IPS-20b (cell line): ENCODE results near the gene CACHD1.

Source experiments
- H3K27ac ChIP-seq: one replicate; pipeline ENCODE4 v1.5.1; 2013; ENCODE audit warnings: low read length
- H3K27me3 ChIP-seq: 2 replicates; pipeline ENCODE4 v1.6.1; 2013; ENCODE audit warnings: mild to moderate bottlenecking, low read length, inconsistent platforms; ENCODE audit not compliant: insufficient read depth
- H3K36me3 ChIP-seq: 2 replicates; pipeline ENCODE4 v1.6.1; 2013; ENCODE audit warnings: low read depth, mild to moderate bottlenecking, inconsistent platforms, low read length, moderate library complexity; ENCODE audit not compliant: insufficient read depth
- H3K4me1 ChIP-seq: 2 replicates; pipeline ENCODE4 v1.6.1; 2013; ENCODE audit warnings: mild to moderate bottlenecking, control low read depth, inconsistent platforms, low read length, moderate library complexity; ENCODE audit not compliant: insufficient read depth
- H3K4me3 ChIP-seq: 2 replicates; pipeline ENCODE4 v1.5.1; 2013; ENCODE audit warnings: mild to moderate bottlenecking, low read length, inconsistent platforms
- H3K9ac ChIP-seq: 2 replicates; pipeline ENCODE4 v1.6.1; 2013; ENCODE audit warnings: low read depth, mild to moderate bottlenecking, inconsistent platforms, low read length, moderate library complexity
- H3K9me3 ChIP-seq: 2 replicates; pipeline ENCODE4 v1.6.1; 2013; ENCODE audit warnings: mild to moderate bottlenecking, low read depth, low read length, inconsistent platforms; ENCODE audit not compliant: insufficient read depth

CACHD1 gene

GRCh38 chr1:64514197-64514765 lies 44.4 kb downstream of the CACHD1 start:
- H3K4me1 ChIP-seq = peaks cover 65% of the 10 kb centered on the region
- no peaks in the 10 kb centered on the region for H3K27me3 ChIP-seq
- H3K36me3 ChIP-seq = no peaks in the 10 kb centered on the region
- no peak overlapping the region for H3K27ac ChIP-seq
- no peaks in the 10 kb centered on the region for H3K9me3 ChIP-seq
- 0 out of 2 replicates have a peak overlapping the region, but pooled peaks have one; percentile 2 for H3K4me3 ChIP-seq
- H3K9ac ChIP-seq = no peak overlapping the region

- Histone ChIP-seq H3K36me3 (no peaks in the 10 kb centered on the region), H3K27ac (no peak overlapping the region), H3K27me3 (no peaks in the 10 kb centered on the region), H3K4me3 (no peak overlapping the region), H3K4me1 (peaks cover 76% of the 10 kb centered on the region), H3K9me3 (no peaks in the 10 kb centered on the region), H3K9ac (no peak overlapping the region)
Measured at GRCh38 chr1:64515427-64515826, 45.5 kb downstream of the CACHD1 start.

- no peak overlapping the region for H3K27ac ChIP-seq
- H3K4me1 ChIP-seq = peaks cover 81% of the 10 kb centered on the region
- H3K9me3 ChIP-seq = no peaks in the 10 kb centered on the region
- H3K4me3 ChIP-seq = no peak overlapping the region
- no peaks in the 10 kb centered on the region for H3K36me3 ChIP-seq
- no peak overlapping the region for H3K9ac ChIP-seq
- no peaks in the 10 kb centered on the region for H3K27me3 ChIP-seq
Measured at GRCh38 chr1:64516301-64516700, 46.4 kb downstream of the CACHD1 start.

- Histone ChIP-seq H3K9ac (no peak overlapping the region), H3K27ac (no peak overlapping the region), H3K4me3 (no peak overlapping the region), H3K36me3 (no peaks in the 10 kb centered on the region), H3K27me3 (no peaks in the 10 kb centered on the region), H3K9me3 (no peaks in the 10 kb centered on the region), H3K4me1 (peaks cover 80% of the 10 kb centered on the region)
Measured at GRCh38 chr1:64516803-64517568, 47.1 kb downstream of the CACHD1 start.

- Histone ChIP-seq H3K9ac (no peak overlapping the region), H3K27me3 (no peaks in the 10 kb centered on the region), H3K36me3 (no peaks in the 10 kb centered on the region), H3K4me1 (peaks cover 85% of the 10 kb centered on the region), H3K27ac (no peak overlapping the region), H3K9me3 (no peaks in the 10 kb centered on the region), H3K4me3 (no peak overlapping the region)
Measured at GRCh38 chr1:64517640-64518039, 47.7 kb downstream of the CACHD1 start.

GRCh38 chr1:64518692-64519481 lies 49.0 kb downstream of the CACHD1 start:
- no peaks in the 10 kb centered on the region for H3K36me3 ChIP-seq
- H3K4me3 ChIP-seq = 0 out of 2 replicates have a peak overlapping the region, but pooled peaks have one; percentile 11
- no peak overlapping the region for H3K27ac ChIP-seq
- H3K27me3 ChIP-seq = no peaks in the 10 kb centered on the region
- H3K4me1 ChIP-seq = peaks cover 84% of the 10 kb centered on the region
- H3K9ac ChIP-seq = no peak overlapping the region
- no peaks in the 10 kb centered on the region for H3K9me3 ChIP-seq

DNA sequence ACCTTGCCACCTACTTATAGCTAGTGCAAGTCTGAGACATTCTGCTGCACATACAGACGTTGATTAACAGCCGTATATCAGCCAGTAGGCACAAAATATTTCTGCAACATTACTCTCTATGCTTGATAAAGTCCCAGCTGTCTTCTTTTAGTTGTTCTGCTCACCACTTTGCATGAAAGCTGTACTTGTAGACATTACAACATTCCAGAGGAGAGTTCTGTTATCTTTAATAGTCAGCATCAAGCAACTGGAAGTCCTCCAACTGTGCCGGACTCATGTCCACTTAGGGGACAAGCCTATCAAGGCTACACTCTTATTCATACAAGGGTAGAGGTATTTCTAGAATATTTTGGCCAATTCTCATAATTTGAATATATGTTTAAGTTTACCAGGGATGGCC lies 50.0 kb downstream of the CACHD1 start:
- Histone ChIP-seq H3K27me3 (no peaks in the 10 kb centered on the region), H3K4me1 (peaks cover 86% of the 10 kb centered on the region), H3K27ac (no peak overlapping the region), H3K9me3 (no peaks in the 10 kb centered on the region), H3K4me3 (no peak overlapping the region), H3K9ac (no peak overlapping the region), H3K36me3 (no peaks in the 10 kb centered on the region)

DNA sequence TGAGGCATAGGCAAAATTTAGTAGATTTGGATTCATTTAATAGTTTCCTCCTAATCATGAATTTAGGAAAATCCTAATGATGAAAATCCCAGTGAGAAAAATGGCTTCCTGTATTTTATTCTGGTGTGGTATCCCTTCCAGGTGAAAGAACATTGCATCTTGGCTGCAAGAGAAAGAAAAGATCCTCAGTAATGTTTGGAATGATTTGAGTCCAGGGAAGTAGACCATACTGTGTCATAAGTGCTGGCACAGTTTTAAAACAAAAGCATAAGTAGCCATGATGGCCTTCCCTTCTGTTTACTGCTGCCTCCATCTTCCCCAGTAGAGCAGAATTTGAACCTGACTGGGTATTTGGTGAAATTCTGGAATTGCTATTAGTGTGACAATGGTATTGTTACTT lies 52.8 kb downstream of the CACHD1 start:
- Histone ChIP-seq H3K4me3 (no peak overlapping the region), H3K9ac (no peak overlapping the region), H3K36me3 (no peaks in the 10 kb centered on the region), H3K4me1 (peaks cover 83% of the 10 kb centered on the region), H3K27me3 (no peaks in the 10 kb centered on the region), H3K27ac (no peak overlapping the region), H3K9me3 (no peaks in the 10 kb centered on the region)

DNA sequence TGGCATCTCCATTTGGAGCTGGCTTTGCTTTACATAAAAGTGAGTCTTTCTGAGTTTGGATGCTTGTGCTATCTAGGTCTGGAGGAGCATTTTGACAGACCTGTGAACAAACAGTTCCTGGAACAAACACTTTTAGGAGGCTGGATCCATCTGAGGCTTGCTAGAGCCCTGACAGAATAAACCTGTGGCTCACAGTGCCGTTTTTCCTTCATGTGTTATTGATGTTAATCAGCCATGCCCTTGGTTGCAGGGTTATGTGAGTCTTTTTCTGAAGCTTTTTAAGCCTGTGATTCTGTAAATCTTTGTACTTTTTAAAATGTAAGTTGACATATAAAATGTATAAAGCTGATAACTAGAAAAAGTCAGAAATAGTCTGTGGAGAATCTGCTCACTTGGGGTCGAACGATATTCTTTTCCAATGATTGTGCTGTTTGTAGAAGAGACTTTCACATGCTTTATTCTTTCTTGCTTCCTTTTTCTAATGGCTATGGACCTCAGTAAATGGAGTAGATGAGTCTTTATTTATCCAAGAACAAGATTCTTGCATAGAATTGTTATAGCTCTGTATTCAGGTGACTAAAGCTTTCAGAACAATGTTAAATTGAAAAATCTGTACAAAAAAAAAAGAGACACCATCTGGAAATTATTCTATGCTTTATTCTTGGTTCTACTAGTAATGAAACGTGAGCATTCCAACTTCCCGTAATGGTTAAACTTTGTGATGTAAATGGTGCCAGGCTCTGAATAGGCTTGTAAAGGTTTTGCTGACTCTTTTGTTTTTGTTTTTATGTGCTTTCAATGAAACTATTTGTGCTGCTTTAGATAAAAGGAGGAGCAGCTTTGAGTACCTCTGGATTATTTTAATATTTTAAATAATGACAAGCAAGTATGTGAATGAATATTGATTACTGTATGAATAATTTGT lies 53.7 kb downstream of the CACHD1 start:
- Histone ChIP-seq H3K4me1 (peaks cover 78% of the 10 kb centered on the region), H3K27ac (no peak overlapping the region), H3K4me3 (peak overlapping the region; percentile 21; the same call in 1 of the 2 replicates)

DNA sequence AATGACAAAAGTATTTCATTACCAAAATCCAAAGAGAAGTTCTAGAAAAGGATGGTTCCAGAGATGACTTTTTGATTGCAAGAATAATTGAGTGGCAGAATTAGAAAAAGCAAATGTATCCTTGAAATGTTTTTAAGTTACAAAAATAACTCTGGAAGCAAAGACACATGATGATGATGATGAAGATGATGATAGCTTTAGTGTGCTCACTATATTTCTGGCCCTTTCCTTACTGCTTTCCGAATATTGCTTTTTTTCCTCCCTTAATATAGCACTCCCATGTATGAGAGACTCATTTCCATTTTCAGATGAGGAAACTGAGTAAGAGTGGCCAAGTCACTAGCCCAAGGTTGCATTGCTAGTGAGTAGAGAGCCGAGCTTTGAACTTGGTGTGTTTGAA lies 54.7 kb downstream of the CACHD1 start:
- Histone ChIP-seq H3K36me3 (no peaks in the 10 kb centered on the region), H3K9ac (no peak overlapping the region), H3K4me3 (no peak overlapping the region), H3K27ac (no peak overlapping the region), H3K4me1 (peaks cover 70% of the 10 kb centered on the region), H3K9me3 (no peaks in the 10 kb centered on the region), H3K27me3 (no peaks in the 10 kb centered on the region)

More for the DNA sequence above, 53.7 kb downstream of the CACHD1 start:
- H3K9me3 ChIP-seq = no peaks in the 10 kb centered on the region
- no peaks in the 10 kb centered on the region for H3K36me3 ChIP-seq
- no peak overlapping the region for H3K9ac ChIP-seq
- no peaks in the 10 kb centered on the region for H3K27me3 ChIP-seq

DNA sequence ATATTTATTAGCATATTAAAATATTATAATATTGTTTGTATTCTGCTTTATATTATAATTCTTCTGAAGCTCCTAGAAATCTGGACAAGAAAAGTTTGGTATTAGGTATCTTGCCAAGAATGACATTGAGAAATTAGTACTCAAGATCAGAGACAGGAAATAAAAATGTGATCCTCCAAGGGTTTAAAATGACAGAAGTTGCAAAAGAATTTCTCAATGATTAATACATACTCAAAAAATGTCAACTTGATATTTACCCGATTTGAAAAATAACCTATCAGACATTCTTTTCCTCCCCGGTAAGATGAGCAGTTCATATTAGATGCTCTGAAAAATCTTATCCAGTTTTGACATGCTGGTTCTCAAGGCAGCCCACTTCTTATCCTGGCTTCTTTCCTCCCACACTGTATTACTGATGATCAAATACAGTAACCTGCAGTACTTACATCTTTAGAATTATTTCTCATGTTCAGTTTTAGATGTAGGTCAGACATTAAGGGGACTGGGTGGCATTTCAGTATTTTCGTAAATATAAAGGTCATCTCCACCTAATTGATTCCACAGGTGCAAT lies 55.3 kb downstream of the CACHD1 start:
- H3K27ac ChIP-seq = no peak overlapping the region
- H3K4me3 ChIP-seq = no peak overlapping the region
- H3K36me3 ChIP-seq = no peaks in the 10 kb centered on the region
- H3K9me3 ChIP-seq = no peaks in the 10 kb centered on the region
- peaks cover 64% of the 10 kb centered on the region for H3K4me1 ChIP-seq
- H3K27me3 ChIP-seq = no peaks in the 10 kb centered on the region
- no peak overlapping the region for H3K9ac ChIP-seq
